Measurements from ENCODE around the gene NFIB.

DNA sequence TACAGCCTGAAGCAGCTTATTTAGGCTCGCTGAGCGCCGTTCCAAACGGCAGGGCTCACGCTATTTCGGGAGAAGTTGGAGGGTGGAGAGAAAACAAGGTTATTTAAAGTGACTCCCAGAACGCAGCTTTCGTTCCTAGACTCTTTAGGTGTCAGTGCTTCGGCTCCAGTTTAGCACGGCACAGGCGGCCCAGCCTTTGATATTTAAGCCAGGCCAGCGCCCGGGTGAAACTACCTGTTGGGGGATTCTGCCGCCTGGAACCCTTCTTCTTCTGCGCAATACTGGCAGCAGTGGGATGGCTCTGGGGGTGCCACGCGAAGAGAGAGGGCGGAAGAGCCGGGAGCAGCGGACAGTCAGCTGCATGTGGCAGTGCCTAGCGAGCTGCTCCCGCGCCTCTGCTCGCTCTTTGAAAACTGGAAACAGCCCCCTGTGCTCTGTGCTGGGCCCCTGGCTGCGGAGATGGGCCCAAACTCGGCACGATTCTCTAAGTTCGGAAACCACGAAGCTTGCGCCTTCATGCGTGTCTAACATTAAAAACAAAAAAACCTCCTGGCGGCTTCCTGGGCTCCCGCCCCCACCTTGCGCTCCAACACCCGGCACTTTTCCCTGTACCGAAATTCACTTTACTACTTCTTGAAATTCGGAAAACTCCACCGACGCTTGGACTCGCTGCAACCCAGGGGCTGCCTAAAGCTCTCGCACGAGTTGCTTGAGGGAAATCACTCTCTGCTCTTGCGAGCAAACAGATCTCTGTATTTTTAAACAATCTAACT is 34.6 kb upstream of the NFIB start:
- TF ChIP-seq POLR2AphosphoS5 (IDR thresholded peaks at IDR 0.05; ENCODE audit: low read depth, low read length) (no peak), POLR2A (IDR thresholded peaks at IDR 0.05; ENCODE audit: low read depth, low read length) (no peak), PAX5 (IDR thresholded peaks at IDR 0.05; ENCODE audit: insufficient read depth, low read length, severe bottlenecking) (no peak)
